ENCODE results near the gene C5orf22.

DNA sequence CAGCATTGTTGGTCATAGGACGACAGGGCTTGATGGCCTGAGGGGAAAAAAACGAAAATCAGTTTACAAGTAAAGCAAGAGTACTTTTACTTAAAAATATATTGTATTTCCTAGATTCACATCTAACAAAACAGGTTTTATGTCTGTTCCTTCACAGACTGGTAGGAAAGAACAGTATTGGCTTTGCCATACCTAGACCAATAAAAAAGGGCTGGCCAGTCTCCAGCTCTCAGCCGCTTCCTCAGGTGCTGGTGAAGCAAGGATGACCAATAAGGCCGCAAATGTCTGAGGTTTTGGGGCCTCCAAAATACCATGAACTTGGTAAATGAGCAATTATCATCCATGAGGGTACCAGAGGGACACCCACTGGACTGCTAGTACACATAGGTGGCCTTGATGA, 36.8 kb upstream of the C5orf22 start:
- no peak for TF ChIP-seq JUN (CRISPR knock-in tag; IDR thresholded peaks at IDR 0.05)
- TF ChIP-seq, protein P1, sequence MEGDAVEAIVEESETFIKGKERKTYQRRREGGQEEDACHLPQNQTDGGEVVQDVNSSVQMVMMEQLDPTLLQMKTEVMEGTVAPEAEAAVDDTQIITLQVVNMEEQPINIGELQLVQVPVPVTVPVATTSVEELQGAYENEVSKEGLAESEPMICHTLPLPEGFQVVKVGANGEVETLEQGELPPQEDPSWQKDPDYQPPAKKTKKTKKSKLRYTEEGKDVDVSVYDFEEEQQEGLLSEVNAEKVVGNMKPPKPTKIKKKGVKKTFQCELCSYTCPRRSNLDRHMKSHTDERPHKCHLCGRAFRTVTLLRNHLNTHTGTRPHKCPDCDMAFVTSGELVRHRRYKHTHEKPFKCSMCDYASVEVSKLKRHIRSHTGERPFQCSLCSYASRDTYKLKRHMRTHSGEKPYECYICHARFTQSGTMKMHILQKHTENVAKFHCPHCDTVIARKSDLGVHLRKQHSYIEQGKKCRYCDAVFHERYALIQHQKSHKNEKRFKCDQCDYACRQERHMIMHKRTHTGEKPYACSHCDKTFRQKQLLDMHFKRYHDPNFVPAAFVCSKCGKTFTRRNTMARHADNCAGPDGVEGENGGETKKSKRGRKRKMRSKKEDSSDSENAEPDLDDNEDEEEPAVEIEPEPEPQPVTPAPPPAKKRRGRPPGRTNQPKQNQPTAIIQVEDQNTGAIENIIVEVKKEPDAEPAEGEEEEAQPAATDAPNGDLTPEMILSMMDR (IDR thresholded peaks at IDR 0.05), result no peak
- TF ChIP-seq ZNF232 (CRISPR knock-in tag; IDR thresholded peaks at IDR 0.05), result no peak
